Measurements from ENCODE around the gene LIX1L. TPM values are rescaled to one million over a fixed set of nuclear protein-coding genes. Genes with fewer than 3 reads are reported as not detected.

The LIX1L gene
- total and polyA plus RNA-seq, 8 donors: 2.9 to 10.3 (median 5.6) TPM

DNA sequence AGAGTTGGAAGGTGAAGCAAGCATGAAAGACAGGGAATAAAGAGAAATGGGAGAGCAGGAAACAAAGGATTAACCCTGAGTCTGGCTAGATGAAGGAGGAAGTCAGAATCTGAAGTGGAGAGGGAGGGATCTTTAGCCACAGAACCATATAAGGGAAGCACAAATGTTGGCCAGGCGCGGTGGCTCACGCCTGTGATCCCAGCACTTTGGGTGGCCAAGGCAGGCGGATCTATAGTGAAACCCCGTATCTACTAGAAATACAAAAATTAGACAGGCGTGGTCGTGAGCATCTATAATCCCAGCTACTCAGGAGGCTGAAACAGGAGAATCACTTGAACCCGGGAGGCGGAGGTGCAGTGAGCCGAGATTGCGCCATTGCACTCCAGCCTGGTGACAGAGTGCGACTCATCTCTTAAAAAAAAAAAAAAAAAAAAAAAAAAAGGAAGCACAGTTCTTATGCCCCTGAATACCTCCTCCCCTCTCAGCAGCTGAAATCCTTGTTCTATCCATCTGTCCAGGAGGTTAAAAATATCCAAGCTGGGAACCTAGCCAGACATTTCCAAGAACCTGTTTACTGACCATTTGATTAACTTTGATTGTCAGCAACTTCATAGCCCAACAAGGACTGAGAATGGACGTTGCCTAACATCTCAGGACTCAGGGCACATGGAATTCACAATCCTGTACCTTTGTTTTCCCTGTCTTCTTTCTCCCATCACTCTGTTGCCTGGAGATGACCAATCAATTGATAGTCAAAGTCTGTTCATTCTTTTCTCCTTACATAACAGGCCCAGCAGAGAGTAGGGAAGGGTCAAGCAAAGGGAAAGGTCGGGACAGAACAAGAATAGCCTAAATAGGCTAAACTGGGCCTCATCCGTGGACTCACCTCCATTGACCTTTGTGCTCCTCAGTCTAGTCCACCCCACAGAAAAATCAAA, 28.0 kb upstream of the LIX1L start:
- Histone ChIP-seq H3K9me3 (no peaks in the 10 kb centered on the region), H3K4me3 (peak overlapping the region in 1 of 4 donors; percentile 12), H3K4me1 (peaks cover 38 to 57% (median 54%) of the 10 kb centered on the region in 3 donors), H3K36me3 (no peaks in the 10 kb centered on the region), H3K27ac (peak overlapping the region; percentile 40 to 84 (median 60)), H3K27me3 (no peaks in the 10 kb centered on the region)
- ATAC-seq (peak; percentile 11 to 57 (median 51)), DNase-seq (peak in 4 of 6 donors; percentile 53 to 66 (median 60)), FAIRE-seq (no peak)
- TF ChIP-seq, protein P1, sequence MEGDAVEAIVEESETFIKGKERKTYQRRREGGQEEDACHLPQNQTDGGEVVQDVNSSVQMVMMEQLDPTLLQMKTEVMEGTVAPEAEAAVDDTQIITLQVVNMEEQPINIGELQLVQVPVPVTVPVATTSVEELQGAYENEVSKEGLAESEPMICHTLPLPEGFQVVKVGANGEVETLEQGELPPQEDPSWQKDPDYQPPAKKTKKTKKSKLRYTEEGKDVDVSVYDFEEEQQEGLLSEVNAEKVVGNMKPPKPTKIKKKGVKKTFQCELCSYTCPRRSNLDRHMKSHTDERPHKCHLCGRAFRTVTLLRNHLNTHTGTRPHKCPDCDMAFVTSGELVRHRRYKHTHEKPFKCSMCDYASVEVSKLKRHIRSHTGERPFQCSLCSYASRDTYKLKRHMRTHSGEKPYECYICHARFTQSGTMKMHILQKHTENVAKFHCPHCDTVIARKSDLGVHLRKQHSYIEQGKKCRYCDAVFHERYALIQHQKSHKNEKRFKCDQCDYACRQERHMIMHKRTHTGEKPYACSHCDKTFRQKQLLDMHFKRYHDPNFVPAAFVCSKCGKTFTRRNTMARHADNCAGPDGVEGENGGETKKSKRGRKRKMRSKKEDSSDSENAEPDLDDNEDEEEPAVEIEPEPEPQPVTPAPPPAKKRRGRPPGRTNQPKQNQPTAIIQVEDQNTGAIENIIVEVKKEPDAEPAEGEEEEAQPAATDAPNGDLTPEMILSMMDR (IDR thresholded peaks at IDR 0.05): no peak
- intact Hi-C loops (cut with DNase I): no loop called here
- 33 to 40% methylated on average over 14 to 15 of the region's 15 CpGs for WGBS, 2 donors

DNA sequence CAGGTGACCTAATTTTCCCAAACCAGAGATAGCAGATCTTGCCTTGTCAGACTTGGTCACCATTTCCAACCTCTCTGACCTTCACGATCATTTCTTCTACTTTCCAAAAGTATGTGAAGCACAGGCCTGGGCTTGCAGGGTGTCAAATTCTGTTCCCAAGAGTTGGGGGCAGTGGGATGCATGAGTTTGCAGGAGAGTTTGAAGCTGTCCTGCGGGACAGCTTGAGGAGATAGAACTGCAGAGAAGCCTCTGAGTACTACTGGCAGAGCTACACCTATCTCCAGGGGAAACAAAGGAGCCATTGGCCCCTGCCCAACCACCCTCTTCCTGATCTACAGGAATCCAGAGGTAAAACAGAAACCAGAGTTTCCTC, 27.3 kb upstream of the LIX1L start:
- DNase-seq: peak in 2 of 6 donors; percentile 33 to 49
- Histone ChIP-seq H3K27me3 (no peaks in the 10 kb centered on the region), H3K36me3 (no peaks in the 10 kb centered on the region), H3K4me1 (peaks cover 40 to 61% (median 57%) of the 10 kb centered on the region in 3 donors), H3K9me3 (no peaks in the 10 kb centered on the region), H3K4me3 (peak overlapping the region in 1 of 4 donors; percentile 12), H3K27ac (peak overlapping the region; percentile 40 to 84 (median 60))
- 42 to 48% methylated on average over 2 of the region's 2 CpGs for WGBS, 2 donors
- ATAC-seq: peak in 2 of 4 donors; percentile 0 to 13
- TF ChIP-seq, protein P1 (IDR thresholded peaks at IDR 0.05): no peak
- FAIRE-seq: no peak
- intact Hi-C loops (cut with DNase I): no loop called here

DNA sequence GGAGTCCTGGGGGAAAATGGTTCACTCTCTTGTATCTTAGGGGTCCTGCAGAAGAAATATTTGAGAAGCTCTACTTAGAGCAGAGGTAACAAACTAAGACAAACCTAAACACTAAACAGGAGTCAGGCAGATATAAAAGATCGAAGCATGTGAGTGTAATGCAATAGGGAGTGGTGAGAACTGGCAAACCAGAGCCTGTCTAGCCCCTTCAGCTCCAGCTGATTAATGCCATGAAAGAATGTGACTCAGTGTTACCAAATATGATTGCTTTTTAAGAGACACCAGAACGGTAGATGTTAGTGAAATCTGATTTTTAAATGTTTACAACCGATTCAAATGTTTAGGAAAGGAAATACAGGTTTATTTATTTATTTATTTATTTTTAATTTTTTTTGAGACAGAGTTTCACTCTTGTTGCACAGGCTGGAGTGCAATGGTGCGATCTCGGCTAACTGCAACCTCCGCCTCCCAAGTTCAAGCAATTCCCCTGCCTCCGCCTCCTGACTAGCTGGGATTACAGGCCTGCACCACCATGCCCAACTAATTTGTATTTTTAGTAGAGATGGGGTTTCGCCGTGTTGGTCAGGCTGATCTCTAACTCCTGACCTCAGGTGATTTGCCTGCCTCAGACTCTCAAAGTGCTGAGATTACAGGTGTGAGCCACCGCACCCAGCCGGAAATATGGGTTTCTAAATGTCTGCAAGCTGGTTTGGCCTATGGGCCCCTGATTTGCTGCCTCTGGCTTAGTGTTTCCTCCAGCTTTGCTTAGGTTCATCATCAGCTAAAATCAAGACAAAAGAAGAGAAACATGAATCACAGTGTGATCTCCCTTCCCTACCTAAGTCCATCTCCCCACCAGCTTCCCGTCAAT, 26.4 kb upstream of the LIX1L start:
- Histone ChIP-seq H3K4me3 (no peak overlapping the region), H3K36me3 (no peaks in the 10 kb centered on the region), H3K27ac (peak overlapping the region in 3 of 4 donors; percentile 40 to 92 (median 84)), H3K4me1 (peaks cover 45 to 66% (median 59%) of the 10 kb centered on the region in 3 donors), H3K27me3 (no peaks in the 10 kb centered on the region), H3K9me3 (no peaks in the 10 kb centered on the region)
- ATAC-seq: no peak
- WGBS, 2 donors: 82 to 83% methylated on average over 12 of the region's 12 CpGs
- no peak for DNase-seq
- FAIRE-seq: no peak
- intact Hi-C loops (cut with DNase I): no loop called here
- TF ChIP-seq, protein P1 (IDR thresholded peaks at IDR 0.05): no peak

DNA sequence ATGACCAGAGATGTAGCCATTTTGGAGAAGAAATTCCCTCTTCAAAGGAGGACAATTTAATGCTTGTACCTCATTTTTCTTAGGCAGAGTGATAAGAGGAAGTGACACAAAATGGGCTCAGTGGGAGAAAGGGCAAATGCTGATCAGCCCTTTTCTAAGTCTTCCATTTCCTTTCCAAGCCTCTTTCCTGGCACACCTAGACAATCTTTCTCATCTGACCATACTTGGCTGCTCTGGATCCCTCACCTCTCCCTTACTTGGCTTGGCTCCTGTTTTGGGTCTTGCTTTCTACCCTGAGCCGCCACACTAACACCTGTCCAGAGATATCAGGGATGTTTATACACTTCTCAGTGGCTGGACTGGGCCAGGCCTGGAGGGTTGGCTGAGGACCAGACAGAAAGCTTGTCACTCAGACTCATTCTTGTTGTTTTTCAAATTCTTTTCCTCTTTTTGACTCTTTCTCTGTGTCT, 25.4 kb upstream of the LIX1L start:
- 11 to 13% methylated on average over 1 of the region's 1 CpG for WGBS, 2 donors

More for the DNA sequence above, 25.4 kb upstream of the LIX1L start:
- H3K4me3 ChIP-seq: no peak overlapping the region
- no peak for FAIRE-seq
- no peaks in the 10 kb centered on the region for H3K27me3 ChIP-seq
- peak; percentile 39 to 72 (median 60) for ATAC-seq
- DNase-seq: peak; percentile 64 to 90 (median 78)
- intact Hi-C loops (cut with DNase I): no loop called here
- TF ChIP-seq, protein P1 (IDR thresholded peaks at IDR 0.05): no peak
- H3K4me1 ChIP-seq: peaks cover 55 to 76% (median 67%) of the 10 kb centered on the region in 3 donors
- peak overlapping the region in 3 of 4 donors; percentile 65 to 92 (median 84) for H3K27ac ChIP-seq
- H3K36me3 ChIP-seq: no peaks in the 10 kb centered on the region
- H3K9me3 ChIP-seq: no peaks in the 10 kb centered on the region
